ENCODE measurements around the gene MYOZ2.

The MYOZ2 gene

GRCh38 chr4:119190354-119190753 lies 54.7 kb downstream of the MYOZ2 start:
- in situ Hi-C loops (cut with MboI; ENCODE audit: low sequenced_read_pairs): no loop called here

- in situ Hi-C loops (cut with MboI; ENCODE audit: low sequenced_read_pairs): no loop called here
Measured at GRCh38 chr4:119191505-119191904, 55.9 kb downstream of the MYOZ2 start.

- in situ Hi-C loops (cut with MboI; ENCODE audit: low sequenced_read_pairs): no loop called here
Measured at GRCh38 chr4:119197772-119198212, 62.2 kb downstream of the MYOZ2 start.

DNA sequence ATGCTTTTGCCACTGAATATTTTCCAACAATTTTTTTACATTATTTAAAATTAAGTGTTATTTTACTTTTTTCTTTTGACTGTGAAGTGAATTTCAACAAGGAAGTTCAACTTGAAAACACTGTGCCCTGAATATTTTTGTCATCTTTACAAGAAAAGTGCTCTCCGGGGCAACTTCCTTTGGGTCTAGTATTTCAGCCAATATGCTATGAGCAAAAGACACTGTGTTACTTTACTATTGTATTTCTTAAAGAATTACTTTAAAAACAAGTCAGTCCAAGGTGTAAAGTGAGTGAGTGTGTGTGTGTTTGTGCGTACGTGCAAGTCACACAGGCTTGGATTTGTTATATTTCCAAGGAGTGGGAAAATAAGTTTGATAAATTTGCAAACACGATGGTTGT lies 69.3 kb downstream of the MYOZ2 start:
- in situ Hi-C loops (cut with MboI; ENCODE audit: low sequenced_read_pairs): no loop called here

GRCh38 chr4:119205690-119206089 lies 70.1 kb downstream of the MYOZ2 start:
- in situ Hi-C loops (cut with MboI; ENCODE audit: low sequenced_read_pairs): no loop called here

DNA sequence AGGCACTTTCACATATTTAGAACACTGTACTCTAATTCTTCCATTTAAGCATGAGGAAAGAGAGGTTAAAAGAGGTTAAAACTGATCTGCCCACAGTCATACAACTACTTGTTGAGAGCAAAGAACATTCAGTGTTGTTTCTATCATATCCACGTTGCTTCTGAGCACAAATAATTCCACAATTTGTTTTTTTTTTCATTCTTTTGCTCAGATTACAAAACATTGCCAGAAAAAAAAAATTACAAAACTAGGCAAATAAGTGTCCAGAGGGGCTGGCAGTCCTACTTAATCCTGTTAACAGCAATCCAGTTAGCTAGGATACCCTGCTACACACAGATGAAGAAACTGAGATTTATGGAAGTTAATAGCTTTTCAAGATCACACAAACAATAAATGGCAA lies 70.5 kb downstream of the MYOZ2 start:
- in situ Hi-C loops (cut with MboI; ENCODE audit: low sequenced_read_pairs): no loop called here

- in situ Hi-C loops (cut with MboI; ENCODE audit: low sequenced_read_pairs): no loop called here
Measured at GRCh38 chr4:119207051-119207450, 71.4 kb downstream of the MYOZ2 start.

DNA sequence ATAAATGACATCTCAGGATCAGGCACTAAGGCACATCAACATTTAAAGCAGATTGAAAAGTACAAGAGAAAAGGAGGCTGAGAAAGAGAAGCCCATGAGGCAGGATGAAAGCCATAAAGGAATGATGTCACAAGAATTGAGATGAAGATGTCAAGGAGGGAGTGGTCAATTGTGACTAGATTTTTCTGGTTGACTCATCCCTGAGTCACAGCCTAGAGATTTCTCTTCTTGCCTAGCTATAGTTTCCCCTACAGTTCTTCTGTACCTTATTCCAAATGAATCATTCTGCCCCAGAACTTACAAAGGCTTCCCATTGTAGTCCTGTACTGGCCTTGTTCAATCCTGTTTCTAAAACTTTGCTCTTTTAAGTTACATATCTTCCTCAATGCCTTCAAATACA lies 73.4 kb downstream of the MYOZ2 start:
- in situ Hi-C loops (cut with MboI; ENCODE audit: low sequenced_read_pairs): no loop called here

GRCh38 chr4:119209586-119209985 lies 74.0 kb downstream of the MYOZ2 start:
- in situ Hi-C loops (cut with MboI; ENCODE audit: low sequenced_read_pairs): no loop called here

- in situ Hi-C loops (cut with MboI; ENCODE audit: low sequenced_read_pairs): no loop called here
Measured at GRCh38 chr4:119210775-119211174, 75.1 kb downstream of the MYOZ2 start.

DNA sequence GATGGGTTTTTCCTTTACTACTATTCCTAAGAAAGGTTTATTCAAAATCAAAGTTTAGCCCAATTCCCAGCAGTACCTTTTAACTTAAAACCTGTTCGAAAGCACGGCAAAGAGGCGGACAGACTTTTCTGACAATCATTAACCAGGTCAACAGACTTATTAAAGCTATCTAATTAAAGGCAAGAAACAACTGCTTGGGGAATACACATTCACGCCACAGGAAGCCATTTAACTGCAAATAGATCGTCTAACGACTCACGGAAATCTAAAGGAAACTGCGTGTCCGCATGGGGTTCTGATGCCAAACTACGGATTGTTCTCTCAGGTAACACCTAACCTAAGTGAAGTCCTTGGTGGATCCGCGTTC lies 76.2 kb downstream of the MYOZ2 start:
- in situ Hi-C loops (cut with MboI; ENCODE audit: low sequenced_read_pairs): no loop called here

DNA sequence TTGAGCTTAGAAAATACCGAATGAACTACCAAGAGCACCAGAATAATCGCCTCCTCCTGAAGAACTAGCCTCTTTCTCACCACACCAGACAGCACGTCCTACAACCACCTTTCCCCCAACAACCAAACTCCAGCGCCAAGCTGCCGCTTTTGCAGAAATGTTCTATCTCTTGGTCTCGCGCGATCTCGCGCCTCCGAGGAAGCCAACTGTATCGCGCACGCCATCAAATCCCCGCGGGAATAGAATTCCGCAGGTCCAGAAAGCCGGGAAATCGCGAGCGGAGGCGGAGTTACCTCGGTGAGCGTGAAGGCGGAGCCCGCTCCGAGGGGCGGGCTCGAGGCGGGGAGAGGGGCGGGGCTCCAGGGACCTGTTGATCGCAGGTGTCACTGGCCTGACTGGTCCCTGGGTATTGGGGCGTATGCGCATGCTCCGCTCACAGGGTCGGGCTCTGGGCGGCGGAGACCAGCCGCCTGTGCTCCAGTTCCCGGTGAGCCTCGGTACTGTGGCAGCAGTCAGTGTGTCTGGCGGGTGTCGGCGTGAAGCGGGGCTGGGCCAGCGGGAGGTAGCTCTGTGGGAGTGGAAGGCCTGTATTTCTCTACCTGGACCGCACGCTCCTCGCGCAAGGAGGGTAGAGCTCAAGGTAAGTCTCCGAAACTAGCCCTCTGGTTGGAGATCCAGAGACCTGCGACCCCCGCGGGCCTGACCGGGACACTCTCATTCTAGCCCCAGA lies 76.8 kb downstream of the MYOZ2 start, which contains the start of gene USP53:
TSS of gene USP53 (plus strand) at position 480 of the 730 bp plus-strand sequence. CDS start 27,047 bp downstream, outside the sequence.
- in situ Hi-C loops (cut with MboI; ENCODE audit: low sequenced_read_pairs): no loop called here

DNA sequence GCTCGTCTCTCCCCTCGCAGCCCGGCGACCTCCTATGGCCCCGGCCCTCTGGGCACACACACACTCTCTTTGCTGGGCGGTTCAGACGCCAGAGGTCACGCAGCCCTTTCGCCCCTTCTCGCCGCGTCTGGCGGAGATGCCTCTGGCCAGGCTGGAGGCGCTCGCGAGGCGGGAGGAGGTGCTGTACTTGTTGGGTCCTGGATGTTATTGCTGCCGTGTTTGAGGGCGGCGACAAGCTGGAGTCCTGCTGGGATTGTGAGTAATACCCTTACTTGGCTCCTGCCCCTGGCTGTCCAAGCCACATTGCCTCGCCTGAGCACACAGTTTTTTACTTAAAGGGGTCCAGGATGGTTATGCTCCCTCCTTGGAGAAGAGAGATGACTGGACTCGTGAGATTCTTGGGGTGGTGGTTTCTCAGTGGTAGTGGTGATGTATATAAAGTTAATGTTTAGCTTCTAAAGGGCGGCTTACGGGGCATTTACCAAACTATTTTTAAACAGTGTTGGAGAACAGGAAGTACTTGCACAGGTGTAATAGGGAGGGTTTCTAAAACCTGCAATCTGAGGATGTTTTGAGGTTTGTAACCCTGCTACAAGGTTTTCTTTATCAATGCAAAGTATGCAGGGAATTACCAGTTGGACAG lies 77.5 kb downstream of the MYOZ2 start:
- in situ Hi-C loops (cut with MboI; ENCODE audit: low sequenced_read_pairs): no loop called here

GRCh38 chr4:119218093-119218492 lies 82.5 kb downstream of the MYOZ2 start:
- in situ Hi-C loops (cut with MboI; ENCODE audit: low sequenced_read_pairs): no loop called here

DNA sequence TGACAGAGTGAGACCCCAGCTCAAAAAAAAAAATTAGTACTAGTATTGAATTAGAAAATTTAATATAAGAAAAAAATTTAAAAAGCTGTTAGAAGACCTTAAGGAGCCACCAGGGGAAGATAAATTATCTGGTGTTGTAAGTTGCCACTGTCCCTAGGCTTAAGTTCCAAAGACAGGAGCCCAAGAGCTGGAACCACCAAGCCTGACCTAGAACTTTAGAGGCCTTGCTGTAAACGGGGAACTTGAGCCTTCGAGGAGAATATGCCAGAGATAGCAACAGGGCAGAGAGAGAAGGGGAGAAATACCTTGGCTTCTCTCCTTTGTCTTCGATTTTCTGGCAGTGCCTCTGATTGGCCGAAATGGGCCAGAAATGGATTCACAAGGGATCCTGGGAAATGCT lies 85.8 kb downstream of the MYOZ2 start:
- in situ Hi-C loops (cut with MboI; ENCODE audit: low sequenced_read_pairs): no loop called here

DNA sequence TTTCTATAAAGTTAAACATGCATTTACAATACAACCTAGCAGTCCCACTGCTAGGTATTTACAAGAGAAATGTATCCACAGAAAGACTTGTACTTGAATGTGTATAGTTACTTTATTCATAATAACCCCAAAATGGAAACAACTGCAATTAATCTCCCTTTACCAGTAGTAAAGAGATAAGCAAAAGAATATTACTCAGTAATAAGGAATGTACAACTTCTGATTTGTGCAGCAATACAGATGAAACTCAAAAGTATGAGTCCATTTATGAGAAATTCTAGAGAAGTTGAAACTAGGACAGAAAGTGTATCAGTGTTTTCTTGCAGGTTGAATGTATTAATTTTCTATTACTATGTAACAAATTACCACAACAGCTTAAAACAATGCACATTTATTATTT lies 92.1 kb downstream of the MYOZ2 start:
- in situ Hi-C loops (cut with MboI; ENCODE audit: low sequenced_read_pairs): no loop called here

GRCh38 chr4:119228406-119228805 lies 92.8 kb downstream of the MYOZ2 start:
- in situ Hi-C loops (cut with MboI; ENCODE audit: low sequenced_read_pairs): no loop called here

- in situ Hi-C loops (cut with MboI; ENCODE audit: low sequenced_read_pairs): no loop called here
Measured at GRCh38 chr4:119229908-119230687, 94.5 kb downstream of the MYOZ2 start.

DNA sequence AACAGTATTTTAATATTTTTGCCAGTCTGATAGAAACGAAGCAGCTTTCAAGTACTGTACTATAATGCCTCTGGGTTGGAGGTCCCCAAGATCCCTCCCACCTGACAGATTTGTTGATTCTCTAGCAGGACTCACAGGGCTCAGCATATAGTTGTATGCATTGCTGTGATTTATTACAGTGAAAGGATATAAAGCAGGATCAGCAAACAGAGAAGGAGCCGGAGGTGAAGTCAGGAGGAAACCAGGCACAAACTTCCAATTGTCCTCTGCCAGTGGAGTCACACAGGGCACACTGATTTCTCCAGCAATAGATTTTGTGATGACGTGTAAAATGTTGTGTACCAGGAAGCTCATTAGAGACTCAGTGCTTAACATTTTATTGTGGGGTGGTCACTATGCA lies 95.9 kb downstream of the MYOZ2 start:
- in situ Hi-C loops (cut with MboI; ENCODE audit: low sequenced_read_pairs): no loop called here

- in situ Hi-C loops (cut with MboI; ENCODE audit: low sequenced_read_pairs): no loop called here
Measured at GRCh38 chr4:119232286-119232685, 96.7 kb downstream of the MYOZ2 start.

DNA sequence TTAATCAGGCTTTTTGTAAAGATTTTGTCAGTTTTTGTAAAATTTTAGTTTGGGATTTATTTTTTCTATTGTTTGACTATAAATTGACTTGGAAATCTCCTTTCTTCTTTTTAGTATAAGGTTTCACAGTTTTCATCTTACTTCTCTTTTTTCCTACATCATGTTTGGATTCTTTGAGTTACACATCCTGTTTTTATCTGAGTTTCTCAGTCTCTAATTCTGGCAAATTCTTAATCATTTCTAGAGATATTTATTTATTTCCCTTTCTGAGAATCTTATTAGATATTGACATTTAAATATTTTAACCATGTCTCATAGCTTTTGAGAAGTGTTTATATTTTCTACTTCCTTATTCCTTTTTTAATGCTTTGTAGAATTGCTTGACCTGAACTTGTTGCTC lies 97.6 kb downstream of the MYOZ2 start:
- in situ Hi-C loops (cut with MboI; ENCODE audit: low sequenced_read_pairs): no loop called here

- in situ Hi-C loops (cut with MboI; ENCODE audit: low sequenced_read_pairs): no loop called here
Measured at GRCh38 chr4:119233750-119234149, 98.1 kb downstream of the MYOZ2 start.
